Esophagus muscularis mucosa (tissue), 4 donors: Measurements from ENCODE around the gene ITM2C. TPM values are rescaled to one million over a fixed set of nuclear protein-coding genes. Genes with fewer than 3 reads are reported as not detected.

Experiments
- DNase-seq: peaks from one replicate; pipeline ENCODE4 v3.0.0-alpha.2; 2017; ENCODE audit errors: extremely low spot score
- H3K27ac ChIP-seq, 4 donors: fragments of 200-600 bp; sonication (generic); replicated peaks in 1 of 4; 1 replicate in 3 of 4; 2 replicates in 1 of 4; pipeline ENCODE4 v1.5.1; 2016 to 2019; ENCODE audit warnings: mild to moderate bottlenecking in 1 of 4
- H3K27me3 ChIP-seq, 4 donors: fragments of 200-600 bp; sonication (generic); one replicate each; pipeline versions ENCODE4 v1.5.1 to v1.6.0; 2016 to 2019
- H3K36me3 ChIP-seq, 4 donors: fragments of 200-600 bp; sonication (generic); one replicate each; pipeline ENCODE4 v1.5.1; 2016 to 2019
- H3K4me1 ChIP-seq, 4 donors: fragments of 200-600 bp; sonication (generic); one replicate each; pipeline ENCODE4 v1.5.1; 2016 to 2019
- H3K4me3 ChIP-seq, 4 donors: fragments of 200-600 bp; sonication (generic); 1 replicate in 2 of 4; 2 replicates in 2 of 4; pipeline ENCODE4 v1.5.1; 2016 to 2019; ENCODE audit warnings: mild to moderate bottlenecking in 4 of 4, moderate library complexity in 1 of 4
- H3K9me3 ChIP-seq, 4 donors: fragments of 200-600 bp; sonication (generic); 1 replicate in 3 of 4; 2 replicates in 1 of 4; pipeline ENCODE4 v1.5.1; 2016 to 2019
- CTCF ChIP-seq, 3 experiments: fragments of 200-600 bp in 2 of 3; fragments of 450-650 bp in 1 of 3; sonication (generic) in 2 of 3; IDR thresholded peaks; one replicate each; pipeline ENCODE4 v1.5.1; 2017 to 2019; ENCODE audit warnings: antibody characterized with exemption in 3 of 3, mild to moderate bottlenecking in 2 of 3, moderate library complexity in 1 of 3
- EP300 ChIP-seq: sonication (generic); formaldehyde crosslinking; IDR thresholded peaks from one replicate; pipeline ENCODE4 v1.6.1; 2017; ENCODE audit warnings: antibody characterized with exemption
- POLR2A ChIP-seq: fragments of 450-650 bp; IDR thresholded peaks from one replicate; pipeline ENCODE4 v1.6.1; 2017; ENCODE audit warnings: antibody characterized with exemption, moderate library complexity, mild to moderate bottlenecking, low read depth
- POLR2AphosphoS5 ChIP-seq, 2 donors: sonication (generic); formaldehyde crosslinking; IDR thresholded peaks; one replicate each; pipeline ENCODE4 v1.6.1; 2017; ENCODE audit warnings: antibody characterized with exemption in 2 of 2
- WGBS: methylation state at CpG from one replicate; pipeline ENCODE4 v1.1.5; 2018; 5-methylcytosine and 5-hydroxymethylcytosine counted together
- intact Hi-C: fragments of 100-400 bp; cut with DNase I; formaldehyde crosslinking; loops from one replicate; pipeline ENCODE4 v1.15.1; 2023
- total RNA-seq, 4 donors: library from RNA; depleted of rRNA; stranded (reverse); fragments of >200 nt; gene quantifications; one replicate each; pipeline versions ENCODE4 v1.1.0 to v1.2.1, GENCODE V29; 2016

The ITM2C gene
- total RNA-seq, 4 donors from 2014 or later: 84.0 to 145 (median 101) TPM

GRCh38 chr2:230825354-230825753, 39.4 kb upstream of the ITM2C start:
- Histone ChIP-seq H3K4me3 (no peak overlapping the region), H3K27me3 (peaks cover 13 to 43% (median 20%) of the 10 kb centered on the region in 4 donors), H3K27ac (no peak overlapping the region), H3K9me3 (no peaks in the 10 kb centered on the region), H3K36me3 (peaks cover 0 to 9% (median 0%) of the 10 kb centered on the region in 4 donors), H3K4me1 (peaks cover 9 to 21% (median 19%) of the 10 kb centered on the region in 4 donors)
- 48% methylated on average over 1 of the region's 1 CpG for WGBS
- no peak for TF ChIP-seq POLR2AphosphoS5 (IDR thresholded peaks at IDR 0.05)
- TF ChIP-seq CTCF (IDR thresholded peaks at IDR 0.05): no peak
- no peak for TF ChIP-seq POLR2A
- TF ChIP-seq EP300: no peak
- DNase-seq: no peak
- intact Hi-C loops: loop anchor here (10.0 kb wide), 1 partner anchor 219 kb away; no protein-coding TSS in a partner anchor

GRCh38 chr2:230827774-230828271, 36.9 kb upstream of the ITM2C start:
- WGBS: 93% methylated on average over 8 of the region's 36 CpGs
- peak overlapping the region; percentile 39 to 54 (median 44) for H3K4me3 ChIP-seq
- H3K4me1 ChIP-seq: peaks cover 9 to 21% (median 19%) of the 10 kb centered on the region in 4 donors
- intact Hi-C loops: loop anchor here (10.0 kb wide), 1 partner anchor 217 kb away; no protein-coding TSS in a partner anchor
- no peak for DNase-seq
- TF ChIP-seq POLR2A (no peak), EP300 (no peak), CTCF (IDR thresholded peaks at IDR 0.05) (no peak), POLR2AphosphoS5 (IDR thresholded peaks at IDR 0.05) (no peak)
- H3K27me3 ChIP-seq: peaks cover 13 to 46% (median 20%) of the 10 kb centered on the region in 4 donors
- no peaks in the 10 kb centered on the region for H3K36me3 ChIP-seq
- H3K27ac ChIP-seq: no peak overlapping the region
- no peaks in the 10 kb centered on the region for H3K9me3 ChIP-seq

DNA sequence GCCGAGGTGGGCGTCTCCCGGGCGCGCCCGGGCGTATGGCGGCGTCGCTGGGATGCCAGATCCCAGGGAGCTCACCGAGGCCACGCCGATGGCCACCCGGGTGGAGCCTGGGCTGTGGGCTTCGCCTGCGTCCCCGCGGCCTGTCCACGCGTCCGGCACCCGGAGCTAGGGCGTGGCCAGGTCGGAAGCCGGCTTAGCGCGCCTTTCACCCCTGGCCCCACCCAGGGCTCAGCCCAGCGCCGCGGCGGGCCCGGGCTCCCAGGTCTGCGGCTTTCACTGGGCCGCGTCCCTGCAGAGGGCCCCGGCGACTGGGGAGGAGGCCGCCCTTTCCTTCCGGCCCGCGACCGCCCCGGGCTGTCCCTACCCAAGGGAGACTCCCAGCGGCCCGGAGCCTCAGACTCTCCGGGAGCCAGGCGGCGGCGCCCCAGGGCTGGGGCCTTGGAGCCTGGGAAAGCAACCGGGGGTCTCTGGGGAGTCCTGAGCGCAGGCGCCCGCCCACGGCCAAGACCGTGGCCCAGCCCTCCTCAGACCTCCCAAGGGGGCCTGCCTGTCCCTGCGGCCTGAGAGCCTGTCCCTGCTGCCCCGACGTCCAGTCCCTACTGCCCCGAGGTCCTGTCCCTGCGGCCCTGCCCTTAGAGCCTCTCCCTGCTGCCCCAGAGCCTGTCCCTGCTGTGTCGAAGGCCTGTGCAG, 36.3 kb upstream of the ITM2C start:
- intact Hi-C loops: loop anchor here (10.0 kb wide), 1 partner anchor 216 kb away; no protein-coding TSS in a partner anchor
- no peaks in the 10 kb centered on the region for H3K9me3 ChIP-seq
- no peak overlapping the region for H3K27ac ChIP-seq
- 47% methylated on average over 9 of the region's 61 CpGs for WGBS
- no peak for DNase-seq
- TF ChIP-seq POLR2AphosphoS5 (IDR thresholded peaks at IDR 0.05) (no peak), POLR2A (no peak), CTCF (IDR thresholded peaks at IDR 0.05) (no peak), EP300 (no peak)
- no peaks in the 10 kb centered on the region for H3K36me3 ChIP-seq
- peaks cover 13 to 46% (median 20%) of the 10 kb centered on the region in 4 donors for H3K27me3 ChIP-seq
- H3K4me1 ChIP-seq: peaks cover 9 to 21% (median 19%) of the 10 kb centered on the region in 4 donors
- peak overlapping the region; percentile 39 to 54 (median 44) for H3K4me3 ChIP-seq

GRCh38 chr2:230829293-230829692, 35.4 kb upstream of the ITM2C start:
- H3K36me3 ChIP-seq: no peaks in the 10 kb centered on the region
- no peak overlapping the region for H3K27ac ChIP-seq
- no peak overlapping the region for H3K4me3 ChIP-seq
- peaks cover 13 to 46% (median 19%) of the 10 kb centered on the region in 4 donors for H3K27me3 ChIP-seq
- DNase-seq: no peak
- no peaks in the 10 kb centered on the region for H3K9me3 ChIP-seq
- intact Hi-C loops: loop anchor here (10.0 kb wide), 1 partner anchor 216 kb away; no protein-coding TSS in a partner anchor
- 93% methylated on average over 9 of the region's 14 CpGs for WGBS
- H3K4me1 ChIP-seq: peaks cover 9 to 19% (median 16%) of the 10 kb centered on the region in 4 donors
- TF ChIP-seq EP300 (no peak), POLR2AphosphoS5 (IDR thresholded peaks at IDR 0.05) (no peak)

- no peak for TF ChIP-seq CTCF (IDR thresholded peaks at IDR 0.05)
- TF ChIP-seq POLR2AphosphoS5 (IDR thresholded peaks at IDR 0.05): no peak
- no peak for TF ChIP-seq EP300
- TF ChIP-seq POLR2A: no peak
- 100% methylated on average over 3 of the region's 7 CpGs for WGBS
- Histone ChIP-seq H3K27ac (no peak overlapping the region), H3K9me3 (no peaks in the 10 kb centered on the region), H3K4me3 (no peak overlapping the region), H3K36me3 (no peaks in the 10 kb centered on the region), H3K27me3 (peaks cover 11 to 46% (median 18%) of the 10 kb centered on the region in 4 donors), H3K4me1 (peaks cover 9 to 13% (median 10%) of the 10 kb centered on the region in 4 donors)
- DNase-seq: no peak
- intact Hi-C loops: loop anchor here (10.0 kb wide), 1 partner anchor 215 kb away; no protein-coding TSS in a partner anchor
Measured at GRCh38 chr2:230829959-230830358, 34.8 kb upstream of the ITM2C start.
